ENCODE data around the gene NUDT14. TPM values are rescaled to one million over a fixed set of nuclear protein-coding genes. Genes with fewer than 3 reads are reported as not detected.
A peak's percentile ranks its signal among the peaks of the same experiment; 100 is the strongest.

NUDT14 gene
- total RNA-seq, 4 donors from 2014 or later = 17.0 to 53.9 (median 32.6) TPM

- Histone ChIP-seq H3K4me1 (peaks cover 6 to 15% (median 11%) of the 10 kb centered on the region in 4 donors), H3K9me3 (no peaks in the 10 kb centered on the region), H3K27ac (peak overlapping the region in 1 of 4 donors; percentile 65), H3K36me3 (no peaks in the 10 kb centered on the region), H3K4me3 (peak overlapping the region in 3 of 4 donors; percentile 51 to 60 (median 53)), H3K27me3 (peaks cover 6% of the 10 kb centered on the region)
- WGBS, 2 donors (ENCODE audit: low coverage in 1 of 2) = 20 to 39% methylated on average over 1 to 20 of the region's 21 CpGs
- TF ChIP-seq POLR2AphosphoS5 (IDR thresholded peaks at IDR 0.05) (no peak), POLR2A (IDR thresholded peaks at IDR 0.05) (no peak), EP300 (IDR thresholded peaks at IDR 0.05; ENCODE audit: low read depth) (no peak), CTCF (IDR thresholded peaks at IDR 0.05) (no peak)
- intact Hi-C loops (cut with DNase I; ENCODE audit: low total_unique reads) = no loop called here
- in situ Hi-C loops (cut with MboI; ENCODE audit: low pct_ligation_motif_present in 1 of 4, low pct_unique_long_range_greater_than_20kb in 1 of 4, low sequenced_read_pairs in 3 of 4) = no loop called here
- DNase-seq = no peak
These were observed 610 bp upstream of the NUDT14 start for GRCh38 chr14:105181549-105182295.

- intact Hi-C loops (cut with DNase I; ENCODE audit: low total_unique reads) (no loop called here), in situ Hi-C loops (cut with MboI; ENCODE audit: low pct_ligation_motif_present in 1 of 4, low pct_unique_long_range_greater_than_20kb in 1 of 4, low sequenced_read_pairs in 3 of 4) (no loop called here)
- 87% methylated on average over 10 of the region's 13 CpGs; no CpG with 5 or more reads in 1 of the 2 donors for WGBS, 2 donors (ENCODE audit: low coverage in 1 of 2)
- Histone ChIP-seq H3K36me3 (no peaks in the 10 kb centered on the region), H3K4me1 (peaks cover 6 to 15% (median 11%) of the 10 kb centered on the region in 4 donors), H3K27me3 (no peaks in the 10 kb centered on the region), H3K9me3 (no peaks in the 10 kb centered on the region), H3K4me3 (no peak overlapping the region), H3K27ac (no peak overlapping the region)
- no peak for DNase-seq
- TF ChIP-seq CTCF (IDR thresholded peaks at IDR 0.05) (no peak), EP300 (IDR thresholded peaks at IDR 0.05; ENCODE audit: low read depth) (no peak), POLR2AphosphoS5 (IDR thresholded peaks at IDR 0.05) (no peak), POLR2A (IDR thresholded peaks at IDR 0.05) (no peak)
These were observed 1.9 kb downstream of the NUDT14 start for GRCh38 chr14:105179191-105179590.

- 94% methylated on average over 11 of the region's 11 CpGs; no CpG with 5 or more reads in 1 of the 2 donors for WGBS, 2 donors (ENCODE audit: low coverage in 1 of 2)
- intact Hi-C loops (cut with DNase I; ENCODE audit: low total_unique reads) = no loop called here
- Histone ChIP-seq H3K36me3 (no peaks in the 10 kb centered on the region), H3K4me3 (no peak overlapping the region), H3K4me1 (peaks cover 6 to 15% (median 11%) of the 10 kb centered on the region in 4 donors), H3K27ac (no peak overlapping the region), H3K9me3 (no peaks in the 10 kb centered on the region), H3K27me3 (no peaks in the 10 kb centered on the region)
- TF ChIP-seq EP300 (IDR thresholded peaks at IDR 0.05; ENCODE audit: low read depth) = no peak
- no peak for TF ChIP-seq POLR2A (IDR thresholded peaks at IDR 0.05)
- TF ChIP-seq CTCF (IDR thresholded peaks at IDR 0.05) = no peak
- TF ChIP-seq POLR2AphosphoS5 (IDR thresholded peaks at IDR 0.05) = no peak
- no peak for DNase-seq
- in situ Hi-C loops (cut with MboI; ENCODE audit: low pct_ligation_motif_present in 1 of 4, low pct_unique_long_range_greater_than_20kb in 1 of 4, low sequenced_read_pairs in 3 of 4) = no loop called here
These were observed 2.3 kb downstream of the NUDT14 start for GRCh38 chr14:105178868-105179140.

GRCh38 chr14:105178069-105178867 is 2.8 kb downstream of the NUDT14 start:
- H3K4me3 ChIP-seq = no peak overlapping the region
- H3K4me1 ChIP-seq = peaks cover 6 to 15% (median 11%) of the 10 kb centered on the region in 4 donors
- intact Hi-C loops (cut with DNase I; ENCODE audit: low total_unique reads) = no loop called here
- in situ Hi-C loops (cut with MboI; ENCODE audit: low pct_ligation_motif_present in 1 of 4, low pct_unique_long_range_greater_than_20kb in 1 of 4, low sequenced_read_pairs in 3 of 4) = no loop called here
- no peaks in the 10 kb centered on the region for H3K9me3 ChIP-seq
- H3K27me3 ChIP-seq = no peaks in the 10 kb centered on the region
- WGBS, 2 donors (ENCODE audit: low coverage in 1 of 2) = 90 to 100% methylated on average over 2 to 18 of the region's 19 CpGs
- TF ChIP-seq EP300 (IDR thresholded peaks at IDR 0.05; ENCODE audit: low read depth) = no peak
- no peak for TF ChIP-seq POLR2AphosphoS5 (IDR thresholded peaks at IDR 0.05)
- TF ChIP-seq CTCF (IDR thresholded peaks at IDR 0.05) = no peak
- TF ChIP-seq POLR2A (IDR thresholded peaks at IDR 0.05) = no peak
- no peak for DNase-seq
- H3K27ac ChIP-seq = no peak overlapping the region
- no peaks in the 10 kb centered on the region for H3K36me3 ChIP-seq

Measured in transverse colon (tissue), 4 donors.